Fibroblast of villous mesenchyme (primary cell): ENCODE measurements around the gene IFI16. TPM values are rescaled to one million over a fixed set of nuclear protein-coding genes. Genes with fewer than 3 reads are reported as not detected.

Experiments used
- DNase-seq: peaks from one replicate; pipeline ENCODE4 v3.0.0-alpha.2; 2010; ENCODE audit warnings: low read depth
- H3K4me3 ChIP-seq: 2 replicates; pipeline ENCODE4 v1.5.1; 2011; ENCODE audit warnings: low read depth, mild to moderate bottlenecking, low read length
- total RNA-seq: library from RNA; depleted of rRNA; stranded (reverse); fragments of >200 nt; gene quantifications from 2 replicates; pipeline ENCODE4 v1.2.3, GENCODE V29; 2012
- TF ChIP-seq, protein P1 (sequence below): IDR thresholded peaks from 2 replicates; pipeline ENCODE4 v1.5.1; 2012; ENCODE audit warnings: low read depth, mild to moderate bottlenecking, low read length; ENCODE audit not compliant: insufficient read depth

IFI16 gene
- total RNA-seq, 1 donor = 60.5 TPM

DNA sequence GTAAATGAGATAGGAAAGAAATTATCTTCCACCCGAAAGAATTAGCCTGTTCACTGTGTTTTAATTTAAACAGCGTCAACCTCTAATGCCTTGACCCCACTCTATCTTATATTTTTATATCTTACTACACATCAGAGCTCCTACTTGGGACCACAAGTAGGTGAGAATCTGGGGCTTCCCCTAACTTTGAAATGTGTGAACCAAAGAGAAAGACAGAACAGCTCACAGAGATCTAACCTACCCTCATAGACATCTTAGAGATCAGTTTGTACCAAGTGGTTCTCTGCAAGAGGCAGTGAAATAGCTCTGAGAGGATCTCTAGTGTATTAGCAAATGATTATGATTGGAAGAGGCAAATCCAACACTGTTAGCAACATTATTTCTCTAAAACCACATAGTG is 31.0 kb upstream of the IFI16 start:
- H3K4me3 ChIP-seq = no peak overlapping the region
- no peak for DNase-seq
- TF ChIP-seq, protein P1, sequence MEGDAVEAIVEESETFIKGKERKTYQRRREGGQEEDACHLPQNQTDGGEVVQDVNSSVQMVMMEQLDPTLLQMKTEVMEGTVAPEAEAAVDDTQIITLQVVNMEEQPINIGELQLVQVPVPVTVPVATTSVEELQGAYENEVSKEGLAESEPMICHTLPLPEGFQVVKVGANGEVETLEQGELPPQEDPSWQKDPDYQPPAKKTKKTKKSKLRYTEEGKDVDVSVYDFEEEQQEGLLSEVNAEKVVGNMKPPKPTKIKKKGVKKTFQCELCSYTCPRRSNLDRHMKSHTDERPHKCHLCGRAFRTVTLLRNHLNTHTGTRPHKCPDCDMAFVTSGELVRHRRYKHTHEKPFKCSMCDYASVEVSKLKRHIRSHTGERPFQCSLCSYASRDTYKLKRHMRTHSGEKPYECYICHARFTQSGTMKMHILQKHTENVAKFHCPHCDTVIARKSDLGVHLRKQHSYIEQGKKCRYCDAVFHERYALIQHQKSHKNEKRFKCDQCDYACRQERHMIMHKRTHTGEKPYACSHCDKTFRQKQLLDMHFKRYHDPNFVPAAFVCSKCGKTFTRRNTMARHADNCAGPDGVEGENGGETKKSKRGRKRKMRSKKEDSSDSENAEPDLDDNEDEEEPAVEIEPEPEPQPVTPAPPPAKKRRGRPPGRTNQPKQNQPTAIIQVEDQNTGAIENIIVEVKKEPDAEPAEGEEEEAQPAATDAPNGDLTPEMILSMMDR = no peak

DNA sequence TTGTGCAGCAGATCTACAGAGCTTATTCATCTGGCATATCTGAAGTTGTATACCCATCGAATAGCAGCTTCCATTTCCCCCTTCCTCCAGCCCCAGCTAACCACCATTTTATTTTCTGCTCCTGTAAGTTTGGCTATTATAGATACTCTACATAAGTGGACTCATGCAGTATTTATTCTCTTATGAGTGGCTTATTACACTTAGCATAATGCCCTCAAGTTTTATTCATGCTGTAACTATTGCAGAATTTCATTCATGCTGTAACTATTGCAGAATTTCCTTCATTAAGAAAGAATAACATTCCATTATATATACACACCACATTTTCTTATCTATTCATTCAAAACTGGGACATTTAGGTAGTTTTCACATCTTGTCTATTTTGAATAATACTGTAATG is 30.5 kb upstream of the IFI16 start:
- TF ChIP-seq, protein P1 = no peak
- no peak for DNase-seq
- H3K4me3 ChIP-seq = no peak overlapping the region

DNA sequence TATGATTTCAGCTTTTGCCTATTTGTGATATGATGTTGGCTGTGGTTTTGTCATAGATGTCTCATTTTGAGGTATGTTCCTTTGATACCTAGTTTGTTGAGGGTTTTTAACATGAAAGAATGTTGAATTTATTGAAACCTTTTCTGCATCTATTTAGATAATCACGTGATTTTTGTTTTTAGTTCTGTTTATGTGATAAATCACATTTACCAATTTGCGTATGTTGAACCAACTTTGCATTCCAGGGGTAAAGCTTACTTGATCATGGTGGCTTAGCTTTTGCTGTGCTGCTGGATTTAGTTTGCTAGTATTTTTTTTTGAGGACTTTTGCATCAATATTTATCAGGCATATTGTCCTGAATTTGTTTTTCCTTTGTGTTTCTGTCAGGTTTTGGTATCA is 26.5 kb upstream of the IFI16 start:
- DNase-seq = no peak
- TF ChIP-seq, protein P1 = no peak
- H3K4me3 ChIP-seq = no peak overlapping the region

DNA sequence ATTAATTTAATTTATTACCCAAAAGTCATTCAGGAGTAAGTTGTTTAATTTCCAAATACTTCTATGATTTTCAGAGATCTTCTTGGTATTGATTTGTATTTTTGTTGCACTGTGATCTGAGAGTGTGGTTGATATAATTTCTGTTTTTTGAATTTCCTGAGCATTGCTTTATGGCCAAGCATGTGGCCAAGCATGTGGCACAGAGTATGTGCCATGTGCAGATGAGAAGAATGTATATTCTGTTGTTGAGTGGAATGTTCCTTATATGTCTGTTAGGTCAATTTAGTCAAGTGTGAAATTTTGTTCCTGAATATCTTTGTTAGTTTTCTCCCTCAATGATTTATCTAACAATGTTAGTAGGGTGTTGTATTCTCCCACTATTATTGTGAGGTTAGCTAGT is 25.3 kb upstream of the IFI16 start:
- H3K4me3 ChIP-seq = no peak overlapping the region
- DNase-seq = no peak
- TF ChIP-seq, protein P1 = no peak

DNA sequence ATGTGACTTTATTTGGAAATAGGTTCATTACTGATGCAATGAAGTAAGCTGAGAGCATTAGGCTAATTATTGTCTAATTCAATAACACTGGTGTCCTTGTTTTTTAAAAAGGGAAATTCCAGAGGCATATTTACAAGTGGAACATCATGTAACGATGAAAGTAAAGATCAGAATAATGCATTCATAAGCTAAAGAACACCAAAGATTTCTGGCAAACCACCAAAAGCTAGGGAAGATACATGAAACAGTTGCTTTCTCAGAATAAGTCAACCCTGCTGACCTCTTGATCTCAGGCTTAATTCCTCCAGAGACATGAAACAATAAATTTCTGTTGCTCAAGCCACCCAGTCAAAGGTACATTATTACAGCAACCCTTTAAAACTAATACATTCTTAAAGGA is 20.3 kb upstream of the IFI16 start:
- H3K4me3 ChIP-seq = no peak overlapping the region
- no peak for DNase-seq
- TF ChIP-seq, protein P1 = no peak

DNA sequence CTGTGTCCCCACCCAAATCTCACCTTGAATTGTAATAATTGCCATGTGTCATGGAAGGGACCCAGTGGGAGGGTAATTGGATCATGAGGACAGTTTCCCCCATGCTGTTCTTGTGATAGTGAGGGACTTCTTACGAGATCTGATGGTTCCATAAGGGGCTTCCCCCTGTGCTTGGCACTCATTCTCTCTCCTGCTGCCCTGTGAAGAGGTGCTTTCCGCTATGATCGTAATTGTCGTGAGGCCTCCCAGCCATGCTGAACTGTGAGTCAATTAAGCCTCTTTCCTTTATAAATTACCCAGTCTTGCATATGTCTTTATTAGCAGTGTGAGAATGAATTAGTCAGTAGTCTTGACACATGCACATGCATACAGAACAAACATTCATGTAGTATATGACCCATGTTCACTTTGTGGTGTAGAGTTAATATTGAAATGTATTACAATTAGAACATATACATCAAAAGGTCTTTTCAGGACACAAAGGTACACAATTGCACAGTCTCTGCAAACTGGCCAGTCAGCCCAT is 16.9 kb upstream of the IFI16 start:
- no peak overlapping the region for H3K4me3 ChIP-seq
- TF ChIP-seq, protein P1 = no peak
- DNase-seq = no peak

DNA sequence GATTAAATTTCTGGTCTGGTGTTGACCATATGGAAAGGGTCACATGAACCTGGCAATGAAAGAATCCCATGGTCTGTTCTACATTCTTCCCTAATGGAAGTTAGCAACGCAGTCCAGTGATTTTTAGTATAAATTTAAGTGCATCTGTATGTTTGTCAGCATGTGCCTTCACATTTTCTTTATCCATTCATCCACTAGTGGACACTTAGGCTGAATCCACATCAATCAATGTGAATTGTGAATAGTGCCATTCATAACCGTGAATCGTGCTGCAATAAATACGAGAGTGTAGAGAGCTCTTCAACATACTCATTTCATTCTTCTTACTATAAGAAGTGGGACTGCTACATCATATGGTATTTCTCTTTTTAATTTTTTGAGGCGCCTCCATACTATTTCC is 12.7 kb upstream of the IFI16 start:
- DNase-seq = no peak
- no peak overlapping the region for H3K4me3 ChIP-seq
- TF ChIP-seq, protein P1 = no peak
